NT2/D1 (cell line): Measurements from ENCODE around the gene FZD7.

Source experiments
- SUZ12 ChIP-seq: IDR thresholded peaks from 2 replicates; pipeline ENCODE4 v1.6.1; 2011; ENCODE audit not compliant: insufficient read length, insufficient read depth; ENCODE audit errors: extremely low read depth
- YY1 ChIP-seq: IDR thresholded peaks from 2 replicates; pipeline ENCODE4 v1.6.1; 2011; ENCODE audit not compliant: insufficient read length, insufficient read depth
- ZNF274 ChIP-seq: IDR thresholded peaks from 2 replicates; pipeline ENCODE4 v1.6.1; 2011; ENCODE audit warnings: mild to moderate bottlenecking, low read depth, low read length

DNA sequence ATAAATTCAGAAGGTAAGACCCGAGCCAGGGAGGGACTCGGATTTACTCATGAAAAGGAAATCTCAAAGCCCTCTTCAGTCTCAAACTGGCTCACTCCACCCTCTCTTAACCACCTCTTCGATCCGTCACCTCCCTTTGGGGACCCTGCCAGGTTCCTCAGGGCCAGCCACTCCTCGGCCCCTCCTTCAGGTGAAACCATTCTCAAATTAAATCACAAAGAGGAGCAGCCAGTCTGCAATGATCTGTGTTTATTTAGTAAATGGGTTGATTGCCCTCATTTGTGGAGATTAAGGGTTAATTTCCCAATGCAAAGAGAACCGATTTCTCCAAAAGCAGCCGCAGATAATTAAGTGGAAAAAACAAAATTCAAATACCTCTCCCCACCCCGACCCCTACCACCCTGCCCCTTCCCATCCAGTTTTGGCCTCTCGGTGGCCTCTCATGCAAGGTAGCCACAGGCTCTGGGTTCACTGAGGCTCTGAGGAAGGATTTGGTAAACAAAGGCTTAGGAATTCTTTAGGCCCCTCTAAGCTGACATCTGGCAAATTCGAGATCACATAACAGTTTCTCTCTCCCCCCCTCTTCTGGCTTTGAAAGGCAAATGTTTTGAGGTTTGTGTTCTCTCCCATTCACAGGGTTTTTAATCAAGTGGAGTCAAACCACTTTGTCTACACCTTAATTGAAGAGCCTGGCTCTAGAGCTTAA is 10.3 kb upstream of the FZD7 start:
- TF ChIP-seq ZNF274 (no peak), YY1 (no peak), SUZ12 (no peak)
